Stimulated activated CD8-positive, alpha-beta memory T cell treated with anti-CD3 and anti-CD28 coated beads, Interleukin-2, amount 100 ng/mL, for 48 hours (primary cell): Measurements from ENCODE around the gene LKAAEAR1.

ENCODE experiments used
- DNase-seq, 2 donors: peaks; one replicate each; pipeline ENCODE4 v3.0.0-alpha.2; 2020; ENCODE audit warnings: low read depth in 2 of 2

Gene LKAAEAR1

DNA sequence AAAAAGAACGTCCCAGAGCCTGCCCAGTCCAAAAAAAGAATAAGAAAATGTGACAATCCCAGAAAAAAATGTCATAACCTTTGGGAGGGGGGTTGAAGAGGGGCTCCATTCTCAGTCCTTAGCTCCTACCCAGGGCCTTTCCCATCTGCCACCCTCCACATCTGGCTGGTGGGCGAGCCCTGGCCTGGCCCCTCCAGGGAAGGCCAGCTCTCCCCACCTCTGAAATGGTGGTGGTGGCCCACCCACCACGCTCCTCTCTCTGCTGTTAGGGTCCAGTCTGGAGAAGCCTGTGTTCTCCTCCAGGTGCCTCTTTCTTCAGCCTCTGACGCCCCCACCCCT lies 5.3 kb downstream of the LKAAEAR1 start:
- DNase-seq, result no peak

DNA sequence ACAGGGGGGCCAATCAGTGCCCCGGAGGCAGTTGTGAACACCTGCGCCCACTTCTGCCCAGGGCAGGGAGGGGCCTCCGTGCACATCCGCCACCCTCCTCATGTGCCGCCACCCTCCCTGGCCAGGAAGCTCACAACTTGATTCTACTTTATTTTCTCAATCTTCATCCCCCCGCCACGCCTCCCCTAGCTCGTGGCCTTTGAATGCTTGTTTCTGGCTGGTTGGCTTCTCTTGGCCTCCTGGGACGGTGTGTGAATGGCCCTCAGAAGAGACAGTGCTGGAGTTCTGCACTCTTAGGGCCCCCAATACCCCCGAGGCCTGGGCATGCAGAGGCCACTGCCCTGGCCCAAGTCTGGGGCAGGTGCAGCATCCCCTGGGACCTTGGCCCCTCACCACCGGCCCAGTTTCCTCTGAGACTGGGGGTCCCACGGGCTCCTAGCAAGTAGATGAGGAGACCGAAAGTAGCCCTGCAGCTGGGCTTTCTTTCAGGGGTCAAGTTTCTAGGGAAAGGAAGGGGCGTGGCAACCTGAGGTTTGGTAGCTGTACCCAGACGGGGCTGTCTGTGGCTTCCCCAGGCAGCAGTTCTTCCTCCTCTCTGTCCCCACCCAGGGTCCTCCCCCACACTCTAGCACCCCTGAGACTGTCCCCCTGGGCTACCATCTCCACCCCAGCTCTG lies 6.2 kb downstream of the LKAAEAR1 start:
- no peak for DNase-seq

DNA sequence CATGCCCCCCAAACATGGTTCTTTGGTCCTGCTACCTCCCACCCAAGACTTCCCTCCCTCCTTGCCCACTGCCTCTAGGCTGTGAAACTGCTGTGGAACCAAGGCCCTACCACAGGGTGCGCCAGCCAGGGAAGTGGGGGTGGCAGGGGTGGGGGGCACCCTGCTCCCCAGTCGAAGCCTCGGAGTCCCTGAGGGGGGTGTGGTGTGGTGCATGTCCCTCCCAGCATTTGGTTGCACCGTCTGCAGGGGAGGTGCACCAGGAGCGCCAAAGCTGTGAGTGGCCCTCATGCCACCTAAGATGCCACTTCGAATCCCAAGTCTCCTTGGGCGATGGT lies 6.7 kb downstream of the LKAAEAR1 start:
- no peak for DNase-seq

DNA sequence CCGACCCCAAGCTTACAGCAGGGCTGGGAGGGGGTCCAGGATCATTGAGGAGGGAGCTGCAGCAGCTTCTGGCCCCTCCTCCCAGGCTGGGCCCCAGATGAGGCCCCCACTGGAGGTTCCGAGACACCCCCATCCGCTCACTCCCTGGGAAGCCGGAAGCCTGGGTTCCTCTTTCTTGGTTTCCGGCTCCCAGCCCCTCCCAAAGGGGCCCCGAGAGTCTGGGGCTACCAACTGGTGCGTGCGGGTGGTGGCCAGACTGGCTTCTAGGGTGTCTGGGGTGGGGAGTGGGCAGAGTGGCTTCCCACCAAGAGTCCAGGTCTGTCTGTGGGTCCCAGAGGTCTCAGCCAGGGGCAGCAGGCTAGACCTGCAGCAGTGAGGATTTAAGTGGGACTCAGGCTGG lies 7.1 kb downstream of the LKAAEAR1 start:
- DNase-seq, result peak in 1 of 2 donors; percentile 40

DNA sequence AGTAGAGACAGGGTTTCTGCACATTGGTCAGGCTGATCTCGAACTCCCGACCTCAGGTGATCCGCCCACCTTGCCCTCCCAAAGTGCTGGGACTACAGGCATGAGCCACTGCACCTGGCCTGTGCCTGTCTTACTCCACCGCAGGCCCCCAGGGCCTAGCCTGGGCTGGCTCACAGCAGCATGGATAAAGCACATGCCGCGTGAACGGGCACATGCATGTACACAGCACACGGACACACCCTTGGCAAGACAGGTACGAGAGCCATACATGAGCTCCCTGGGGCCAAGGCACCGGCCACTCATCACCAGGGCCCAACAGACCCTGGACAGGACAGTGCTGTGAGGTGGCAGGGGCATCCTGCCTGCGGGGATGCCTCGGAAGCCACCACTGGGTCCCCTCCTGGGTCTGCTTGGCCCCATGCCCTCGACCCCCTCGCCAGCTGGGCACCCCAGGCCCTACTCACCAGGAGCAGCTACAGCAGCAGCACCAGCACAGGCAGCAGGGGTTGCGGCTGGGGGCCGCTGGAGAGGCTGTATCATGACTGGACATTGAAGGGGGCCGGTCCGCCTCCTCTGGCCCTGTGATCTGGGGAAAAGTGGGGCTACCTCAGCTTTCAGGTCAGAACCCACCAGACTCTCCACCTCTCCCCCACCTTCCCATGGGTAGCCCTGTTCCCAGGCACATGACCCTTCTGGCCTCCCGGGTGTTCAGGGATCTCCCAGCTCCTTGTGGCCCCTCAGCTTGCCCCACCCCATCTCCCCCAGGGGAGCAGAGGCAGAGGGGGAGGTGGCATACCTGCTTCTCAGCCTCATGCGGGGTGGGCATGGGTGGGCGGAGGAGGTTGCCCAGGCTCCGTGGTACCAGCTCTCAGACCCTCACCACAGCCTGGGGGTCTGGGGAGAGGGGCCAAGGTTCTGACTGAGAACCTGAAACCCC lies 7.9 kb downstream of the LKAAEAR1 start:
- DNase-seq, result no peak

DNA sequence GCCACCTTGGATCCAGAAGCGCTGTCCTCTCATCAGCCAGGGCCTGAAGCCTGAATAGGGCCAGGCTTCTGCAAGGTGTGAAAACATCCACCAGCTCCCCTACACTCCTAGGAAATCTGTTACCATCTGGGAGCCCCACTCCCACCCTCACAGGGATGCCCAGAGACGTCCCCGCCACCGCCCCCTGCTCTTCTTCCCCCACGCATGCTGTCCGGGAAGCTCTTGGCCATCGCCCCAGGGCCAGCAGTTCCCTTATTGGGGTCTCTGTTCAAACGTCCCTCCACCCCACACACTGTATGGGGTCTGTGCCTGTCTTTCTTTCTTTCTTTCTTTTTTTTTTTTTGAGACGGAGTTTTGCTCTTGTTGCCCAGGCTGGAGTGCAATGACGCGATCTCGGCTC lies 8.6 kb downstream of the LKAAEAR1 start:
- no peak for DNase-seq

DNA sequence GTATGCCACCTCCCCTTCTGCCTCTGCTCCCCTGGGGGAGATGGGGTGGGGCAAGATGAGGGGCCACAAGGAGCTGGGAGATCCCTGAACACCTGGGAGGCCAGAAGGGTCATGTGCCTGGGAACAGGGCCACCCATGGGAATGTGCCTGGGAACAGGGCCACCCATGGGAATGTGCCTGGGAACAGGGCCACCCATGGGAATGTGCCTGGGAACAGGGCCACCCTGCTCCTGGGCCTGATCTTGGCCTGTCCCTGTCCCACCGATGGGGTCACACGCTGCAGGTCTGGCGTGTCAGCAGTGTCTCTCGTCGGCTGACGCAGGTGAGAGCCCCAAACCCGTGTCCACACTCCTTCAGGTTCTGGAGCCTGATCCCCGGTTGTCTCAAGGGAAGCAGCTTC lies 9.2 kb downstream of the LKAAEAR1 start:
- no peak for DNase-seq

DNA sequence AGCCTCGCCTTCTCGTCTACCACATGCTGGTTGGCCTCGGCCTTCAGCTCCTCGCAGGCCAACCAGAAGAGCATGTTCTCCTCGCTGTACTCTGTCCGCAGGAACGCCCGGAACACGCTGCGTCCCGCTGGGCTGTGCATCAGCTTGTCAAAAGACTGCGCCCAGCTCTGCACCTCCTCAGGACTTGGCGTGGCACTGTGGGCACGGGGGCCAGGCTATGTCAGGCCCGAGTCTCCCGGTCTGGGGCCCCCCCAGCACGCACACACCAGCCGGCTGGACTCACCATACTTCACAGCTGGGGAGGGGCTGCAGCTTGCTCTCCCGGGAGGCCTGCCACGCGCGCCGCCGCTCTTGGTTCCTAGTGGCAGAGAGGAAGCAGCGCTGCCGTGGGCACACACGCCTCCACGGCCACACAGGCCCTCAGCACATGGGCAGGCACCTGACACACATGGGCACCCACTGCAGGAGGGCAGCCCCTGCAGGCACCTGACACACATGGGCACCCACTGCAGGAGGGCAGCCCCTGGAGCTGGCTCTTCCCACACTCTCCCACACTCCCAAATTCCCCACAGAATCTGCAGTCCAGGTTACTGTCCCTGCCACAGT lies 9.9 kb downstream of the LKAAEAR1 start:
- DNase-seq, result no peak

DNA sequence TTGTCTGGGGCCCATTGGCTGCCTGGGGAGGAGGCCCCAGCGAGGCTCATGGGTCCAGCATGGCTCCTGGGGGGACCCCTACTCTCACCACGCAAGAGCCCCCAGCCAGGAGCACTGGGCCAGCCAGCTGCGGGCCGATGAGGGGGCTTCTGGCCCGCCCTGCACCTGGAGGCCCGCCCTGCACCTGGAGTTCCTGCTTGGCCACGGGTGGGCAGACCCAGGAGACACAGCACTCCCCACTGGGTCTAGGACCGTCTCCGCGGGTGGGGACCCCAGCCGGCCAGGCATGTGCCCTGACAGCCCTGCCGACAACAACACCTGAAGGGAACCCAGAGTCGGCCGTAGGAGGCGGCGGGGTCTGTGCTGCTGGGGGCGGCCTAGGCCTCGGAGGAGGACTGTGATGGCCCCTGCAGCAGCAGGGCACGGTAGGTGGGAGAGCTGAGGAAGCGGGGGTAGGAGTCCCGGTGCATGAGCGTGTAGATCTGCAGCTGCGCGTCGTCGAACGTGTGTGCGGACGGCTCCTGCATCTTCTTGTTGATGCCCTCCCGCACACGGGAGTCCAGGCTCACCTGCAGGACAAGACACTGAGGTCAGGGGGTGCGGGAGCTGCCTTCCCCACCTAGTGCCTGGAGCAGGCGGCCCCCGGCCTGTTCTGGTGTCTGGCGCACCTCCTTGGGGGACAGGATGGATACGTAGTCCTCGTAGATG lies 10.6 kb downstream of the LKAAEAR1 start:
- no peak for DNase-seq

DNA sequence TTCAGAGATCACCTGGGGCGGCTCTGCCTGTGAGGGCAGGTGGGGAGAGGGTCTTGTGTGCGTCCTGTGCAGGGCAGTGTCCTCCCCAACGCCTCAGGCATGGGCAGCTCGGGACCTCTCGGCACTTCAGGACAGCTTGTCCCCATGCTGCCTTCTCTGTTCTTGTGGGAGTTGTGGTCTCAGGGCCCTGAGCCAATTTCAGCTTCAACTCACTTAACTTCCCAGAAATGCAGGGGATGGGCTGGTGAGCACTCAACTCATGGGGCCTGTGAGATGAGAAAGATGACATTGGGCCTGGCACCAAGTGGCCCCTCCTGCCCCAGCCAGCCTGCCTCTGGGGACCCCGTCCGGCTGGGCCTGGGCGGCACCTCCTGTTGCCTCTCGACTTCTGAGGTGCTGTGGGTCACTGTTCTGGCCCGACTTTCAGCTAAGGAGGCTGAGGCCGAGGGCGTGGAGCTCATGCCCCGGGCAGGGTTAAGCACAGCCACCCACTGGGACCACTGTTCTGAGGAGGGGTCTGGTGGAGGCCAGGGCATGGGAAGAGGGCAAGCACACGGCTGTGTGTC lies 11.6 kb downstream of the LKAAEAR1 start:
- no peak for DNase-seq

DNA sequence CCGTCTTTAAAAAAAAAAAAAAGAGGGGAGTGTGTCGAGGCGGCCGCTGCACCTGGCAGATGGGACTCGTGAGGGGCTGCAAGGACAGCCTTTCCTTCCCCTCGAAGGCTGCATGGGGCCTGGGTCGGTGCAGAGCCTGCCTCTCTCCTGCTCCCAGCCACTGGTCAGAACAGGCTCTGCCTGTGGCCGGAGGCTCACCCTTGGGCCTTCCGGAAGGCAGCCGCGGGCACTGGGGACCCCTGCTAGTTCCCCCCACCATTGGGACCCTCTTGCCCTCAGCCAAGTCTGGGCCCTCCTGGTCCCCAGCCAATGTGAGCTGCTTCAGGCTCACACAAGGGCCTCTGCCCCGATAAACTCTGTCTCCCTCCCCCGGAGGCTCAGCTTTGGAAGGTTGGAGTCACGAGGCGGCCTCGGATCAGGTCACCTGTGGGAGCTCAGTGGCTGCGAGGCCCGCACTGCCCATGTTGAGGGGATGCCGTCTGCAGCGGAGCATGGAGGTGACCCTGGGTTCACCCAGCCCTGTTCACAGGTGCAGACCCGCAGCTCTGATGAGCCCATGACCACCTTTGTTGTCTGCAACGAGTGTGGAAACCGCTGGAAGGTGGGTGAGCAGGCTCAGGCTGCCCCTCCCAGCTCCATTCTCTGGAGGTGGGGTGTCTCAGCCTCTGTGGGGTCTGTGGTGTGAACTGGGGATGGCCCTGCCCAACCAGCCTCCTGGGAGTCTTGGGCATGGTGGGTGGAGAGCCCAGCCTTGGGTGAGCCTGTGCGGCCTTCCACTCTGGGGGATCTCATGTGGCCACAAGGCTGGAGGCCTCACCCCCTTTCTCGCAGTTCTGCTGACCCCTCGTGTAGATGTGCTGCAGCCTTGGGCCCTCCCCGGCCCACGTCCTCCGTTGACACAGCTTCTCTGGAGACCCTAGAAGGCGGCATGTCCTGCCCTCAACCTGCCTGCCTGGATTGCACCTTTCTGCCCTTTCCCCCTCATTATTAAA lies 12.6 kb downstream of the LKAAEAR1 start:
- no peak for DNase-seq

DNA sequence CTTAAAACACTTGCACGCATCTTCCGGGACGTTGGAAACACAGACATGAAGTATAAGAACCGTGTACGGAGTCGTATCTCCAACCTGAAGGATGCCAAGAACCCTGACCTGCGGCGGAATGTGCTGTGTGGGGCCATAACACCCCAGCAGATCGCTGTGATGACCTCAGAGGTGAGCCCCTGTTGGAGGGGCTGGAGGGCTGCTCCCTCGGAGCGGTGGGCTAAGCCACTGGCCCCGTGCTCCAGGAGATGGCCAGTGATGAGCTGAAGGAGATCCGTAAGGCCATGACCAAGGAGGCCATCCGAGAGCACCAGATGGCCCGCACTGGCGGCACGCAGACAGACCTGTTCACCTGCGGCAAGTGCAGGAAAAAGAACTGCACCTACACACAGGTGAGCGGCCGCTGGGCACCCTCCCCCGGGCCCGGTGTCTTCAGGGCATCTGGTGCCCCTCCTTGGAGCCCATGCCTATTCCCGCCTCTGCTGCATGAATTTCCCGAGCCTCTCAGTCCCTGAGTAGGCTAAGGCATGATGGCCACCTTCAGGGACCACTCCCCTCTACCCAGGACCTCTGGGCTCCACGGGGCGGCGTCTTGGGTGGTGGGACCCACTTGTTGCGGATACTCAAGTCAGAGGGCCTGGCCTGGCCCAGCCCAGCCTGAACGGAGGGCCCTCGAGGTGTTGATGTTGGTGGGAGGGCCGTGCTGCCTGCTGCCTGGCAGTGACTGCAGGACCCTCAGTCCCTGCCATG lies 13.8 kb downstream of the LKAAEAR1 start:
- DNase-seq, result no peak

DNA sequence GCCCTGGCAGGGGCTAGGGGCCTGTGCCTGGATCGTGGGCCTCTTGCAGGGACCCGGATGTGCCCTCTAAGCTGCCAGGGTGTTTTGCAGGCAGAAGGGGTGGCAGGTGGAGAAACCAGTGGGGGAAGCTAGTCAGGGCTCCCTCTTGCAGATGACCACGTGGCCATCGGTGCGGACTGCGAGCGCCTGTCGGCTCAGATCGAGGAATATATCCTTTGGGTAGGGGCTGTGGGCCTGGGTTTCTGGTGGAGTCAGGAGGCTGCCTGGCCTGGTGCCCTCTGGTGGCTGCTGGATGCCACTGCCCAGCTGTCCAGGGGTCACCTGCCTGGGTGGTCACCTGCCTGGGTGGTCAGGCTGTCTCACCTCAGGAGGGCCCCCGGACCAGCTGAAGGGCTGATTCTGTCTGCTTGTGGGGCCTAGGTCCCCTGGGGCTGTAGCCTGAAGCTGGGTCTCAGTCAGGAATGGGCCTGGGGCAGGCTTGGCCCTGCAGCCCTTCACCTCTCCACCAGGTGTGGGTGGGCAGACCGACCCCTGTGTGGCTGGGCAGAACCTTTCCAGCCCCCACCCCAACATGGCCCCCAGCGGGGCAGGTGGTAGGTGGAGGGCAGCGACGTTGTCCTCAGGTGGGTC lies 14.5 kb downstream of the LKAAEAR1 start:
- DNase-seq, result no peak

DNA sequence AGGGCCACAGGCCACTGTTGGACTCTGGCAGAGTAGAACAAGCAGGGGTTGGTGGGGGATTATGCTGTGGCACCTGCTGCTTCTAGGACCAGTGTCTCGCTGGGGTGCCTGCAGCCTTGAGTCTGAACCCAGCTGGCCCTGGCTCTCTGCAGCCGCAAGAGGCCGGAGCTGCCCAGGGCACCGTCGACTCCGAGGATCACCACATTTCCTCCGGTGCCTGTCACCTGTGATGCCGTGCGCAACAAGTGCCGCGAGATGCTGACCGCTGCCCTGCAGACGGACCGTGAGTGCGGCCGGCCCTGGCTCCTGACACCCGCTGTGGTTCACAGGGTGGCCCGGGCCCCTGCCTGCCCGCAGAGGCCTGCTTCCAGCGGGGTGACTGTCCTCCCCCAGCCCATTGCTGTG lies 15.0 kb downstream of the LKAAEAR1 start:
- no peak for DNase-seq

DNA sequence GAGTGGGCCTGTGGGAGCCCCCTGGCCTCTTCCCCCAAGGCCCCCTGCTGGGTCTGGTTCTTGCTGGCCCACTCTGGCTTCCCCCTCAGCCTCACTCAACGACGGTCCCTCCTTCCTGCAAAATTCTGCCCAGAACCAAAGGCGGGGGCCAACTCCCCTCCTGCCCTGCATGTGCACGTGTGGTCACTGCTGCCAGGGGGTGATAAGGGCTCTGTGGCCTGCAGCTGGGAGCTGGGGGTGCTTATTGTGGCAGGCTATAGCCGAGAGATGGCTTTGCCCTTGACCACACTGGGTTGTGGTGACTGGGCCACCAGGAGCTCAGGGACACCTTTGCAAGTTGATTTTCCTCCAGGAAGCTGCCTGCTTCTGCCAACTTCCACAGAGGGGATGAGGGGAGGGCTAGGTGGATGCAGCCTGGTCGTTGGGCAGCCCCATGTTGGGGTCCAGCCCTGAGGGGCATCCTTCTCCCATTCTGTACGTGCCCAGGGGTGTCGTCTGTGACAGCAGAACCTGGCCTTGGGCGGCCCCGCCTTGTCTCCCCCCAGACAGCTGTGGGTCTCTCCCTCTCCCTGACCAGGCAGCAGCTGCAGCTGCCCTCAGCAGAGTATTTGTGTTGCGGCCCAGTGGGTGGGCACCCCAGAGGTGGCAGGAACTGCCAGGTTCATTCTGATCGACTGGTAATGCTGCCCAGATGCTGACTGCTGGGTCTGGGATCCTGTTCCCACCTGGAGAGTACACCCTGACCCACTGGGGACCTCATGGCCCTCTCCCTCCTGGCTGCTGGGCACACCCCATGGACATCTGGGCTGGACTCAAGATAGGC lies 15.6 kb downstream of the LKAAEAR1 start:
- no peak for DNase-seq

DNA sequence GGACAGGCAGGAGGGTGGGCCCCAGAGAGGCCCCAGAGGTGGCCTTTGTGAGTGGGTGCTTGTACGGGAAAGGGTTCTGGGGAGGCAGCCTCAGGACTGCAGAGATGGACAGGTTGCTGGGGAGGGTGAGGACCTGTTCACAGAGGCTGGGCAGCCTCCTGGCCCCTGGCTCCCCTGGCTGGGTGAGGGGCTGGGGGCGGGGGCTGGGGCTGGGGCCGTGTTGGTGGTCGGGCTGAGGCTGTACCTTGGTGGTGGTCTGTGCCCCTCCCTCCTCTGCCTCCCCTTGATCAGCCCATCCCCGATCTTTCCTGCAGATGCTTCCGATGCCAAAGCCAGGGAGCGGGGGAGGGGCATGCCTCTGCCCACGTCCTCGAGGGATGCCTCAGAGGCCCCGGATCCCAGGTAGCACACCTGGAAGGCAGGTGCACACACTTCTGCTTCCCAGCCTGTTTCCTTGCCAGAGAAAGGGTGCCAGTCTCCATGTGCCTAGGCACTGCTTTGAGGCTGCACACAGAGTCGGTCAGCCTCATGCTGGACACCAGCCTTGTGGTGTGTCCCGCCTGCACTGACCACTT lies 16.4 kb downstream of the LKAAEAR1 start:
- no peak for DNase-seq

DNA sequence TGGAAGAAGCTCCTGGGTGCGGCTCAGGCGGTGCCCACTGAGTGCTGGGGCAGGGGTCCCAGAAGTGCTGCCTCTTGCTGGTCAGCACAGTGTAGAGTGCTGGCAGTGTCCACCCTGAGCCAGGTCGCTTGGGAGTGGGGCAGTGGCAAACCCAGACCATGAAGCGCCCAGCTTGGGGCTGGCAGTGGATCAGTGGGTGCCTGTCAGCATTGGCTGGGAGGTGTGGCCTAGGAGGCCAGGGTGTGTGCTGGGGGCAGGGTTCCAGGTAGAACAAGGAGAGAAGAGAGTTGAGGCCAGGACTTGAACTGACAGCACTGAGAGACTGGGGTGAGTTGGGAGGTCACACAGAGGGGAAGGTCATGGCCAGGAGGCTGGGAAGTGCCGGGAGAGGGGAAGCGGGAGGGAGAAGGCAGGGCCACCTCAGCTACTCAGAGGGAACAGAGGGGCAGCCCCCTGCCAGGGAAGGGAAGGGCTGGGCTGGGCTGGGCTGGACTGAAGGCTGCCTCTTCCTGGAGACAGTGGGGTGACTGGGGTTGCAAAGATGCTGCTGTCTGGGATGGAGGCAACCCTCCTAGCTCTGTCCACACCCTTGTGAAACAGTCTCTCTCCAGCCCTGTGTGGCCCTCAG lies 17.1 kb downstream of the LKAAEAR1 start:
- no peak for DNase-seq

DNA sequence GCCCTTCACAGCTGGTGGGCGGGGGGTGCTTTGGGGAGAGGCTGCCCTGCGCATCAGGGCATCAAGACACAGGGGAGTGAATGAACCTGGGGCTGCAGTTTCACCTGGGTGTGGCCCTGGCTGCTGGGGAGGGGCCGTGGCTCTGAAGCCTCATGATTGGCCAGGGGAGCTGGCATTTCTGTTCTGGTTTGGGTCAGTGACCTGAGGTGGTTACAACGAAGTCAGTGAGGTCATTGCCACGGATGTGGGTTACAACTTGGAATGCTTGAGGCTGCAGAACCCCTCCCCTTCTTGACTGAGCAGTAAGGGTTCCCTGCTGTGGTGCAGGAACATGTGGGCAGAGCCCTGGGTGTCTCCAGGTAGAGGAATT lies 18.2 kb downstream of the LKAAEAR1 start:
- DNase-seq, result peak; percentile 43 to 50
